ENCODE data around the gene LAMA3. TPM values are rescaled to one million over a fixed set of nuclear protein-coding genes. Genes with fewer than 3 reads are reported as not detected.

The LAMA3 gene
- total and polyA plus RNA-seq, 2 donors from 2014 or later = 4.4 to 66.0 TPM

GRCh38 chr18:23746851-23747250 lies 57.6 kb downstream of the LAMA3 start:
- DNase-seq (no peak), FAIRE-seq (no peak)
- Histone ChIP-seq H3K36me3 (ENCODE audit: control insufficient read depth in 2 of 3, insufficient read depth in 3 of 3, low read length in 3 of 3) (no peaks in the 10 kb centered on the region), H3K9me3 (ENCODE audit: control insufficient read depth in 2 of 3, insufficient read depth in 1 of 3, low read length in 3 of 3) (no peaks in the 10 kb centered on the region), H3K27ac (ENCODE audit: low read depth in 2 of 2, low read length in 2 of 2) (no peak overlapping the region), H3K27me3 (ENCODE audit: control insufficient read depth, insufficient read depth, low read length) (no peaks in the 10 kb centered on the region), H3K4me3 (ENCODE audit: low read length in 3 of 3) (no peak overlapping the region), H3K9ac (ENCODE audit: low read length in 3 of 3) (no peak overlapping the region), H3K4me1 (ENCODE audit: control insufficient read depth in 2 of 3, insufficient read depth in 2 of 3, low read depth in 1 of 3, low read length in 3 of 3) (no peaks in the 10 kb centered on the region)
- no peak for TF ChIP-seq CTCF (IDR thresholded peaks at IDR 0.05; ENCODE audit: borderline replicate concordance, extremely low read depth, insufficient read depth)
- intact Hi-C loops (cut with DNase I) = no loop called here

- TF ChIP-seq CTCF (IDR thresholded peaks at IDR 0.05; ENCODE audit: borderline replicate concordance, extremely low read depth, insufficient read depth) = no peak
- DNase-seq (no peak), FAIRE-seq (no peak)
- no peaks in the 10 kb centered on the region for H3K9me3 ChIP-seq (ENCODE audit: control insufficient read depth in 2 of 3, insufficient read depth in 1 of 3, low read length in 3 of 3)
- H3K4me1 ChIP-seq (ENCODE audit: control insufficient read depth in 2 of 3, insufficient read depth in 2 of 3, low read depth in 1 of 3, low read length in 3 of 3) = no peaks in the 10 kb centered on the region
- H3K27ac ChIP-seq (ENCODE audit: low read depth in 2 of 2, low read length in 2 of 2) = no peak overlapping the region
- no peak overlapping the region for H3K4me3 ChIP-seq (ENCODE audit: low read length in 3 of 3)
- intact Hi-C loops (cut with DNase I) = no loop called here
- no peak overlapping the region for H3K9ac ChIP-seq (ENCODE audit: low read length in 3 of 3)
- H3K36me3 ChIP-seq (ENCODE audit: control insufficient read depth in 2 of 3, insufficient read depth in 3 of 3, low read length in 3 of 3) = no peaks in the 10 kb centered on the region
- H3K27me3 ChIP-seq (ENCODE audit: control insufficient read depth, insufficient read depth, low read length) = no peaks in the 10 kb centered on the region
Measured at GRCh38 chr18:23752363-23752762, 63.1 kb downstream of the LAMA3 start.

- no peak overlapping the region for H3K9ac ChIP-seq (ENCODE audit: low read length in 3 of 3)
- H3K9me3 ChIP-seq (ENCODE audit: control insufficient read depth in 2 of 3, insufficient read depth in 1 of 3, low read length in 3 of 3) = no peaks in the 10 kb centered on the region
- no peak for TF ChIP-seq CTCF (IDR thresholded peaks at IDR 0.05; ENCODE audit: borderline replicate concordance, extremely low read depth, insufficient read depth)
- no peaks in the 10 kb centered on the region for H3K27me3 ChIP-seq (ENCODE audit: control insufficient read depth, insufficient read depth, low read length)
- intact Hi-C loops (cut with DNase I) = no loop called here
- DNase-seq (no peak), FAIRE-seq (no peak)
- H3K36me3 ChIP-seq (ENCODE audit: control insufficient read depth in 2 of 3, insufficient read depth in 3 of 3, low read length in 3 of 3) = no peaks in the 10 kb centered on the region
- H3K27ac ChIP-seq (ENCODE audit: low read depth in 2 of 2, low read length in 2 of 2) = no peak overlapping the region
- no peak overlapping the region for H3K4me3 ChIP-seq (ENCODE audit: low read length in 3 of 3)
- H3K4me1 ChIP-seq (ENCODE audit: control insufficient read depth in 2 of 3, insufficient read depth in 2 of 3, low read depth in 1 of 3, low read length in 3 of 3) = no peaks in the 10 kb centered on the region
Measured at GRCh38 chr18:23752796-23753195, 63.5 kb downstream of the LAMA3 start.
